GM15510 (cell line): ENCODE data around the gene MMP1.

ENCODE experiments used
- POLR2A ChIP-seq: IDR thresholded peaks from 3 replicates; pipeline ENCODE4 v1.6.1; 2011; ENCODE audit warnings: borderline replicate concordance; ENCODE audit not compliant: insufficient read length; ENCODE audit errors: extremely low read depth

Gene MMP1

GRCh38 chr11:102788334-102788995 is 9.5 kb downstream of the MMP1 start:
- TF ChIP-seq POLR2A, result no peak

- no peak for TF ChIP-seq POLR2A
These were observed 13.6 kb downstream of the MMP1 start for GRCh38 chr11:102784380-102784779.

- TF ChIP-seq POLR2A, result no peak
These were observed 14.2 kb downstream of the MMP1 start for GRCh38 chr11:102783720-102784119.

- no peak for TF ChIP-seq POLR2A
These were observed 14.9 kb downstream of the MMP1 start for GRCh38 chr11:102783016-102783415.

GRCh38 chr11:102781676-102782075 is 16.3 kb downstream of the MMP1 start:
- TF ChIP-seq POLR2A, result no peak

GRCh38 chr11:102780491-102780918 is 17.5 kb downstream of the MMP1 start, which contains the start of gene MMP10:
Gene MMP10, minus strand, starts transcription at chr11:102780628. Its CDS starts 37 bp downstream, at chr11:102780591.
- TF ChIP-seq POLR2A, result no peak

GRCh38 chr11:102776454-102776853 is 21.5 kb downstream of the MMP1 start:
- TF ChIP-seq POLR2A, result no peak

GRCh38 chr11:102773386-102773785 is 24.6 kb downstream of the MMP1 start:
- no peak for TF ChIP-seq POLR2A

- TF ChIP-seq POLR2A, result no peak
These were observed 26.6 kb downstream of the MMP1 start for GRCh38 chr11:102771351-102771750.

- TF ChIP-seq POLR2A, result no peak
These were observed 27.8 kb downstream of the MMP1 start for GRCh38 chr11:102770191-102770590.

GRCh38 chr11:102767800-102768199 is 30.2 kb downstream of the MMP1 start:
- TF ChIP-seq POLR2A, result no peak

GRCh38 chr11:102763440-102763839 is 34.5 kb downstream of the MMP1 start:
- TF ChIP-seq POLR2A, result no peak

GRCh38 chr11:102762361-102762767 is 35.6 kb downstream of the MMP1 start:
- TF ChIP-seq POLR2A, result no peak

- no peak for TF ChIP-seq POLR2A
These were observed 36.2 kb downstream of the MMP1 start for GRCh38 chr11:102761646-102762238.

GRCh38 chr11:102760344-102761035 is 37.5 kb downstream of the MMP1 start:
- no peak for TF ChIP-seq POLR2A
